Astrocyte of the cerebellum (primary cell): ENCODE data around the gene SEC22A.

Source experiments
- DNase-seq: peaks from one replicate; pipeline ENCODE4 v3.0.0-alpha.2; 2011; ENCODE audit warnings: low read depth
- H3K4me3 ChIP-seq: 2 replicates; pipeline ENCODE4 v1.5.1; 2011; ENCODE audit warnings: mild to moderate bottlenecking, low read depth, low read length, moderate library complexity
- in situ Hi-C: cut with HindIII; loops from 2 replicates; pipeline ENCODE4 v1.10.0; 2017; ENCODE audit warnings: low sequenced_read_pairs
- TF ChIP-seq, protein P1 (sequence below): IDR thresholded peaks from 2 replicates; pipeline ENCODE4 v1.5.1; 2012; ENCODE audit warnings: low read length, low read depth, moderate library complexity, mild to moderate bottlenecking; ENCODE audit errors: missing control alignments

SEC22A gene

DNA sequence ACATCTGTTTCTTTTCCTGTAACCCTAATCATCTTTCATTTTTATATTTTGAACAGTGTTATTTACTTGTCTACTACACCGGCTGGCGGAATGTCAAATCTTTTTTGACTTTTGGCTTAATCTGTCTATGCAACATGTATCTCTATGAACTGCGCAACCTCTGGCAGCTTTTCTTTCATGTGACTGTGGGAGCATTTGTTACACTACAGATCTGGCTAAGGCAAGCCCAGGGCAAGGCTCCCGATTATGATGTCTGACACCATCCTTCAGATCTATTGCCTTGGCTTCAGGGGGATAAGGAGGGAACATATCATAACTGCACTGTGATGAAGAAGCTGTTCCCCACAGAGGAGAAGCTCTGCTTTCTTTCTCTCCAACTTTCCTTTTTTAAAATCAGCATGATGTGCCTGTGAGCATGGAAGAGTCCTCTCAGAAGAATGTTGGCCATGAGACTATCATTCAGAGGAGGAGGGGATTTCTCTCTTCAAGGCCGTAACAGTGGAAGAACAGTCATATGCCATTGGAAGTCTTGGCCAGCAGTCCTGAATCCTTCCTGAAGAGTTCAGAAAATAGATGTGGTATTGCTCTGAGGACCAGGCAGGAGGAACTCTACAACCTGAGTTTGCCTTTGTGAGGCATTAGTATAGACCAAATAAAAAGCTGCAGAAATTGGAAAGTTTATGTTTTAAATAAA is 69.9 kb downstream of the SEC22A start:
- TF ChIP-seq, protein P1, sequence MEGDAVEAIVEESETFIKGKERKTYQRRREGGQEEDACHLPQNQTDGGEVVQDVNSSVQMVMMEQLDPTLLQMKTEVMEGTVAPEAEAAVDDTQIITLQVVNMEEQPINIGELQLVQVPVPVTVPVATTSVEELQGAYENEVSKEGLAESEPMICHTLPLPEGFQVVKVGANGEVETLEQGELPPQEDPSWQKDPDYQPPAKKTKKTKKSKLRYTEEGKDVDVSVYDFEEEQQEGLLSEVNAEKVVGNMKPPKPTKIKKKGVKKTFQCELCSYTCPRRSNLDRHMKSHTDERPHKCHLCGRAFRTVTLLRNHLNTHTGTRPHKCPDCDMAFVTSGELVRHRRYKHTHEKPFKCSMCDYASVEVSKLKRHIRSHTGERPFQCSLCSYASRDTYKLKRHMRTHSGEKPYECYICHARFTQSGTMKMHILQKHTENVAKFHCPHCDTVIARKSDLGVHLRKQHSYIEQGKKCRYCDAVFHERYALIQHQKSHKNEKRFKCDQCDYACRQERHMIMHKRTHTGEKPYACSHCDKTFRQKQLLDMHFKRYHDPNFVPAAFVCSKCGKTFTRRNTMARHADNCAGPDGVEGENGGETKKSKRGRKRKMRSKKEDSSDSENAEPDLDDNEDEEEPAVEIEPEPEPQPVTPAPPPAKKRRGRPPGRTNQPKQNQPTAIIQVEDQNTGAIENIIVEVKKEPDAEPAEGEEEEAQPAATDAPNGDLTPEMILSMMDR, result no peak
- no peak overlapping the region for H3K4me3 ChIP-seq
- in situ Hi-C loops, result no loop called here

DNA sequence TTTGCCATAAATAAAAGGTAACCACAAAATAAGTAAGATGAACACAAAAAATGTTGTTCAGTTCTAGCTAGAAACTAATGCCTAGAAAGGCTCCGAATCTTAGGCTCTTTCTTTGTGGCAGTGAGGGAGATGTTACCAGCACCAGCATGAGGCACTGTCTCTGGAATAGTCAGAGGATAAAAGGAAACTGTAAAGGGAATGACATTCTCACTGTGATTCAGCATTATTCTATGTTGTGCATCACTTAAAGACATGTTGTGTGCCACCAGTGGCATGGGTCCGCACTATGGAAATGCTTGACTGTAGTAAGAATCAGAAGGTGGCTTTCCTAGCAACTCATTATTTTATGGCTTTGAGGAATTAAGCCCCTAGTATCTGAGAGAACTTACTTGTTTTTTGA is 70.8 kb downstream of the SEC22A start:
- TF ChIP-seq, protein P1, result no peak
- in situ Hi-C loops, result no loop called here
- no peak overlapping the region for H3K4me3 ChIP-seq
- DNase-seq, result no peak

More for the DNA sequence above, 69.9 kb downstream of the SEC22A start:
- DNase-seq, result no peak

DNA sequence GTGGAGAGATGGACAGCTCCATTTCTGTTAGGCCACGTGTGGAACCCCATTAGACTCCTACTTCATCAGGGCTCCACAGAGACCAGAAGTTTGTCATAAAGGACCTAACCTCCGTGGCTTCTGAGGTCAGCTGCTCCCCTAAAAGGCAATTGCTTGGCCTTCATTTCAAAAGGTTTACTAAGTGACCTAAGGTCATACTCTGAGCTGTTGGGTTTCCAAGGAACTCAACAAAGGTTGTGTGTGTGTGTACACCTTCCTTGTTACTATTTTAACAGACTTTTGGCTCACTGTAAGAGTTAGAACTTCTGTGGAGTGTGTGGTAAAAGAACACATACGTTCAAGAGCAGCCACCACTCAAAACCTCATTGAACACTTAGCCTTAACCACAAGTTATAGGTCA is 73.9 kb downstream of the SEC22A start:
- TF ChIP-seq, protein P1, result no peak
- in situ Hi-C loops, result no loop called here
- DNase-seq, result no peak
- no peak overlapping the region for H3K4me3 ChIP-seq

DNA sequence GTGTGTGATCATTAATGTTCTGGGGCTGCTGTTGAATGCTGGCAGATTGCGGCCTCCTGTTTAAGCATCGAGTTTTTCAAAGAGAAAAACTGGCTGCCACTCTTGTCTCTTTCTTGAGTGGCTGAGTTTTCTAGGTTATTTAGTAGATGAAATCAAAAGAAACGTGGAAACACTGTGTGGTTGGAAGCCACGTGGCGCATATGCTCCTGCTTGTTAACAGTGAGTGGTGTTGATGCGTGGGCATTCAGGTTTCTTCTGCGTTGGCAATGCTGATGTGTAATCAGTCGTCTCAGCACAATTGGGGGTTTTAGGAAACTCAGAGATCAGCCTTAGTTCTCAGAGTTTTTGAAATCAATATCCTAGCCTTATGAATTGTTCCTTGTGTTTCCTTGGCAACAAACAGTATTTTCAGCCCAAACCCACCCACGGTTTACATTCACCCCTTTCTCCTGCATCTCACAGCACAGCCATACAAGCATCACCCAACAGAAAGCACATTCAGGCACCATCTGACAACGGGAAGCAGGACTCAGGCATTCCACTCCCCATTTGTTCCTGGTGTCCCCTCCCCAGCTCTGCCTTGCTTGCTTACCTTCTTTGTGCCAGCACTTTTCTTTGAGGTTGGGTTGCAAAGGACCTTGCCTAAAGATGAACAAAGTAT is 74.7 kb downstream of the SEC22A start:
- TF ChIP-seq, protein P1, result no peak
- DNase-seq, result no peak
- in situ Hi-C loops, result no loop called here
- no peak overlapping the region for H3K4me3 ChIP-seq

DNA sequence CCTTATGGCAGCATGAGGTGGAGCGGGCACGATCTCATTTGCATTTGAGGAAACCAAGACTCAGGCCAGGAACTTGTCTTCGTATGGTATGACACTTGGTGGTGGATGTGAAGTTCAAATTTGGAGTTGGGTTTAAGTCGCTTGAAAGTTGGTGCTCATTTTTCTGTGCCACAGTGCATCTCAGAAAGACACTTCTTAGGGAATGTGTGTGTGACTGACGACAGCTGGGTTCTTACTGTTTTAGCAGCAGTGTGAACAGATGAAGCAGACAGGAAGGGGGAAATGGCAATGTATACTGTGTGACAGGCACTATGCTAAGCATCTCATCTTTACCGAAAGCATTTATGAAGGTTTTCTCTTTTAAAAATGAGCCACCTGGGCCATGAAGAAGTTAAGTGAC is 75.4 kb downstream of the SEC22A start:
- in situ Hi-C loops, result no loop called here
- H3K4me3 ChIP-seq, result no peak overlapping the region
- no peak for DNase-seq
- TF ChIP-seq, protein P1, result no peak

DNA sequence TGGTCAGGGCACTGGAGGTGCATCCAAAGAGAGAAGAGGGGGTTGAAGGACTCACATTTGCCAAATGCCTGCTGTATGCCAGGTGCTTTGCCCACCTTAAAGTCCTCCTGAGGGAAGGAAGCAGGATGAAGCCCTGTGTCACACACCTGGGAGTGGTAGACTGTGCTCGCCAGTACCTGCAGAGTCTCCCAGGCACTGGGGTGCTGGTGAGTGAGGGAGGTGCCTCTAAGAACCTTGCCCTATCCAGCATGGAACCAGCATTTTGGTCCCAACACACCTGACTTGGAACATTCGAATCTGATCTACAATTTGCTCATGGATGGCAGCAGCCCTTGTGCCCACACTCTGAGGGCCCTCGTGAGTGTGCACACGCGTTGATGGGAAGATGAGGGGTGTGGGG is 76.7 kb downstream of the SEC22A start:
- in situ Hi-C loops, result no loop called here

More for the DNA sequence above, 76.7 kb downstream of the SEC22A start:
- TF ChIP-seq, protein P1, result no peak
- H3K4me3 ChIP-seq, result no peak overlapping the region
- DNase-seq, result no peak
